B cell (primary cell): Measurements from ENCODE around the gene OR6P1. TPM values are rescaled to one million over a fixed set of nuclear protein-coding genes. Genes with fewer than 3 reads are reported as not detected.

ENCODE experiments used
- ATAC-seq: fragments of 200-7000 bp; cut with Tn5 transposase; one replicate; pipeline ENCODE4 v1.10.0; 2021; ENCODE audit warnings: low read depth, mild to moderate bottlenecking, moderate number of reproducible peaks, moderate library complexity
- CTCF ChIA-PET: fragments of 350-600 bp; sonication (Branson Sonifier 250); formaldehyde crosslinking; loops from one replicate; lab custom pipeline; 2021; ENCODE audit warnings: antibody characterized with exemption, inconsistent platforms; lab: Charles Lee
- POLR2A ChIA-PET: fragments of 350-600 bp; sonication (Branson Sonifier 250); formaldehyde crosslinking; loops from one replicate; lab custom pipeline; 2021; ENCODE audit warnings: antibody characterized with exemption; lab: Charles Lee
- DNase-seq: peaks from one replicate; pipeline ENCODE4 v3.0.0; 2013
- H2AFZ ChIP-seq: 2 replicates; pipeline ENCODE4 v1.6.1; 2012; ENCODE audit warnings: mild to moderate bottlenecking, low read depth, low read length; ENCODE audit not compliant: insufficient read depth, poor library complexity, severe bottlenecking
- H3K27ac ChIP-seq, 2 donors: 1 replicate in 1 of 2; 2 replicates in 1 of 2; pipeline ENCODE4 v1.5.1; 2012 to 2013; ENCODE audit warnings: low read length in 2 of 2, mild to moderate bottlenecking in 2 of 2, moderate library complexity in 1 of 2
- H3K27me3 ChIP-seq, 4 experiments: fragments of 200-600 bp in 1 of 4; sonication (generic) in 1 of 4; replicated peaks in 1 of 4; 1 replicate in 2 of 4; 2 replicates in 2 of 4; pipeline versions ENCODE4 v1.6.1 to v1.7.0; 2013 to 2016; ENCODE audit warnings: low read length in 3 of 4, mild to moderate bottlenecking in 2 of 4, mixed read lengths in 1 of 4, moderate library complexity in 1 of 4; ENCODE audit not compliant: insufficient read depth in 4 of 4, control insufficient read depth in 3 of 4; ENCODE audit errors: control extremely low read depth in 1 of 4
- H3K36me3 ChIP-seq, 2 experiments: replicated peaks in 1 of 2; 1 replicate in 1 of 2; 2 replicates in 1 of 2; pipeline versions ENCODE4 v1.6.1 to v1.7.1; 2013; ENCODE audit warnings: low read length in 1 of 2; ENCODE audit not compliant: insufficient read depth in 2 of 2, control insufficient read depth in 1 of 2; ENCODE audit errors: control extremely low read depth in 1 of 2, extremely low read depth in 1 of 2
- H3K4me1 ChIP-seq, 2 donors: fragments of 200-600 bp in 1 of 2; sonication (generic) in 1 of 2; 1 replicate in 1 of 2; 2 replicates in 1 of 2; pipeline versions ENCODE4 v1.5.1 to v1.6.1; 2013 to 2017; ENCODE audit warnings: low read length in 2 of 2; ENCODE audit not compliant: control insufficient read depth in 2 of 2, insufficient read depth in 2 of 2
- H3K4me2 ChIP-seq: replicated peaks from 2 replicates; pipeline ENCODE3; 2012; ENCODE audit warnings: mild to moderate bottlenecking, low read depth, low read length; ENCODE audit not compliant: poor library complexity, severe bottlenecking
- H3K4me3 ChIP-seq, 5 experiments: fragments of 200-600 bp in 1 of 5; sonication (generic) in 1 of 5; 1 replicate in 3 of 5; 2 replicates in 2 of 5; pipeline versions ENCODE4 v1.5.1 to v1.7.0; 2011 to 2016; ENCODE audit warnings: low read length in 4 of 5, mild to moderate bottlenecking in 4 of 5, low read depth in 2 of 5, control low read depth in 1 of 5, moderate library complexity in 1 of 5; ENCODE audit not compliant: insufficient read depth in 1 of 5; ENCODE audit errors: control extremely low read depth in 1 of 5, extremely low read depth in 1 of 5
- H3K79me2 ChIP-seq: fragments of 200-600 bp; sonication (generic); one replicate; pipeline ENCODE4 v1.6.0; 2016; ENCODE audit warnings: low read length; ENCODE audit not compliant: control insufficient read depth, insufficient read depth
- H3K9ac ChIP-seq: fragments of 200-600 bp; sonication (generic); 2 replicates; pipeline ENCODE4 v1.6.1; 2017; ENCODE audit warnings: mild to moderate bottlenecking, low read length, moderate library complexity
- H3K9me3 ChIP-seq, 3 donors: one replicate each; pipeline versions ENCODE4 v1.6.1 to v1.7.1; 2013; ENCODE audit warnings: low read length in 2 of 3; ENCODE audit not compliant: control insufficient read depth in 2 of 3, insufficient read depth in 1 of 3; ENCODE audit errors: control extremely low read depth in 1 of 3
- H4K20me1 ChIP-seq: 2 replicates; pipeline ENCODE4 v1.6.0; 2012; ENCODE audit warnings: mild to moderate bottlenecking, low read length; ENCODE audit not compliant: insufficient read depth, control insufficient read depth, poor library complexity, severe bottlenecking
- H3K27ac Mint-ChIP-seq: one replicate; pipeline ENCODE4 v1.8.0; 2021; ENCODE audit warnings: mixed read lengths
- H3K27me3 Mint-ChIP-seq: one replicate; pipeline ENCODE4 v1.8.0; 2021; ENCODE audit warnings: mixed read lengths
- H3K4me1 Mint-ChIP-seq: one replicate; pipeline ENCODE4 v1.8.0; 2021; ENCODE audit warnings: mixed read lengths
- H3K4me3 Mint-ChIP-seq: one replicate; pipeline ENCODE4 v1.8.0; 2021; ENCODE audit warnings: mixed read lengths
- H3K9me3 Mint-ChIP-seq: one replicate; pipeline ENCODE4 v1.8.0; 2022; ENCODE audit warnings: mixed read lengths; ENCODE audit not compliant: insufficient read depth
- CTCF ChIP-seq: fragments of 200-600 bp; IDR thresholded peaks from one replicate; pipeline ENCODE4 v1.8.0; 2022; ENCODE audit warnings: antibody characterized with exemption, mild to moderate bottlenecking
- EZH2 ChIP-seq: IDR thresholded peaks from 2 replicates; pipeline ENCODE4 v1.6.1; 2012; ENCODE audit warnings: borderline replicate concordance, low read depth, mild to moderate bottlenecking, moderate library complexity, low read length; ENCODE audit not compliant: insufficient read depth, poor library complexity, severe bottlenecking
- WGBS: methylation state at CpG from one replicate; pipeline ENCODE4 v1.1.5; 2013; ENCODE audit warnings: missing lambda C conversion rate; ENCODE audit not compliant: insufficient coverage; 5-methylcytosine and 5-hydroxymethylcytosine counted together
- intact Hi-C: fragments of 100-400 bp; cut with micrococcal nuclease; formaldehyde crosslinking; loops from one replicate; pipeline ENCODE4 v1.10.0; 2022
- polyA plus RNA-seq: library from polyadenylated mRNA; depleted of rRNA; stranded (reverse); fragments of >200 nt; gene quantifications from 2 replicates; pipeline ENCODE4 v1.2.3, GENCODE V29; 2012
- total RNA-seq, 2 donors: library from RNA; stranded (reverse); fragments of 120-200 nt in 1 of 2; gene quantifications; 1 replicate in 1 of 2; 2 replicates in 1 of 2; pipeline versions ENCODE4 v1.2.3 to v1.2.4, GENCODE V29; 2013 to 2022

Gene OR6P1
- total and polyA plus RNA-seq, 2 donors (not counting 1 experiment from before 2014, with no cell fraction given) = not detected

- H3K9ac ChIP-seq = no peak overlapping the region
- no peak overlapping the region for H3K4me2 ChIP-seq
- Mint-ChIP-seq H3K4me3 (no peak overlapping the region), H3K27me3 (peaks cover 32% of the 10 kb centered on the region), H3K27ac (no peak overlapping the region), H3K4me1 (no peaks in the 10 kb centered on the region), H3K9me3 (no peaks in the 10 kb centered on the region)
- H3K4me1 ChIP-seq = no peaks in the 10 kb centered on the region
- H3K79me2 ChIP-seq = no peaks in the 10 kb centered on the region
- DNase-seq = no peak
- ChIA-PET CTCF (no interaction called here), POLR2A (no interaction called here)
- H3K27me3 ChIP-seq = peaks cover 0 to 2% (median 0%) of the 10 kb centered on the region in 4 experiments
- H3K27ac ChIP-seq = no peak overlapping the region
- TF ChIP-seq EZH2 (no peak), CTCF (no peak)
- ATAC-seq = no peak
- no peaks in the 10 kb centered on the region for H4K20me1 ChIP-seq
- no peak overlapping the region for H2AFZ ChIP-seq
- 100% methylated on average over 1 of the region's 1 CpG for WGBS
- H3K4me3 ChIP-seq = no peak overlapping the region
- H3K36me3 ChIP-seq = no peaks in the 10 kb centered on the region
- H3K9me3 ChIP-seq = peaks cover 10 to 12% (median 10%) of the 10 kb centered on the region in 3 donors
- intact Hi-C loops = no loop called here
Observed at GRCh38 chr1:158586942-158587341, 16.6 kb upstream of the OR6P1 start.

GRCh38 chr1:158583962-158584361 is 13.6 kb upstream of the OR6P1 start:
- CTCF ChIA-PET = no interaction called here
- H3K36me3 ChIP-seq = no peaks in the 10 kb centered on the region
- Mint-ChIP-seq H3K9me3 (no peaks in the 10 kb centered on the region), H3K4me1 (no peaks in the 10 kb centered on the region), H3K27ac (no peak overlapping the region), H3K27me3 (peaks cover 27% of the 10 kb centered on the region), H3K4me3 (no peak overlapping the region)
- no peak overlapping the region for H3K4me3 ChIP-seq
- POLR2A ChIA-PET = no interaction called here
- H3K79me2 ChIP-seq = no peaks in the 10 kb centered on the region
- peaks cover 0 to 3% (median under 1%) of the 10 kb centered on the region in 4 experiments for H3K27me3 ChIP-seq
- no peak overlapping the region for H3K27ac ChIP-seq
- no peak overlapping the region for H2AFZ ChIP-seq
- WGBS = no CpG with 5 or more reads among the region's 4 CpGs
- TF ChIP-seq EZH2 (no peak), CTCF (no peak)
- DNase-seq = no peak
- H3K9me3 ChIP-seq = peaks cover 10 to 12% (median 10%) of the 10 kb centered on the region in 3 donors
- no peak overlapping the region for H3K9ac ChIP-seq
- intact Hi-C loops = no loop called here
- no peaks in the 10 kb centered on the region for H3K4me1 ChIP-seq
- H3K4me2 ChIP-seq = no peak overlapping the region
- no peak for ATAC-seq
- H4K20me1 ChIP-seq = no peaks in the 10 kb centered on the region
